ENCODE measurements around the gene MAML2.

Gene MAML2

GRCh38 chr11:96177146-96177545 is 165.8 kb downstream of the MAML2 start:
- no peak for DNase-seq

GRCh38 chr11:96173906-96174305 is 169.1 kb downstream of the MAML2 start:
- no peak for DNase-seq

GRCh38 chr11:96173422-96173821 is 169.6 kb downstream of the MAML2 start:
- DNase-seq, result no peak

- no peak for DNase-seq
Observed at GRCh38 chr11:96172604-96173003, 170.4 kb downstream of the MAML2 start.

GRCh38 chr11:96169250-96169649 is 173.7 kb downstream of the MAML2 start:
- DNase-seq, result no peak

- DNase-seq, result peak; percentile 23
Observed at GRCh38 chr11:96168623-96169022, 174.4 kb downstream of the MAML2 start.

GRCh38 chr11:96167787-96168186 is 175.2 kb downstream of the MAML2 start:
- no peak for DNase-seq

GRCh38 chr11:96167203-96167758 is 175.7 kb downstream of the MAML2 start:
- no peak for DNase-seq

GRCh38 chr11:96162816-96163499 is 180.0 kb downstream of the MAML2 start:
- DNase-seq, result no peak

GRCh38 chr11:96161307-96162089 is 181.5 kb downstream of the MAML2 start:
- DNase-seq, result no peak

- DNase-seq, result no peak
Observed at GRCh38 chr11:96160732-96161306, 182.2 kb downstream of the MAML2 start.

- DNase-seq, result no peak
Observed at GRCh38 chr11:96159968-96160367, 183.0 kb downstream of the MAML2 start.

- no peak for DNase-seq
Observed at GRCh38 chr11:96158126-96158525, 184.9 kb downstream of the MAML2 start.

- no peak for DNase-seq
Observed at GRCh38 chr11:96157517-96157873, 185.5 kb downstream of the MAML2 start.

- no peak for DNase-seq
Observed at GRCh38 chr11:96156379-96156722, 186.6 kb downstream of the MAML2 start.

GRCh38 chr11:96155627-96156378 is 187.2 kb downstream of the MAML2 start:
- DNase-seq, result peak; percentile 58

- no peak for DNase-seq
Observed at GRCh38 chr11:96154802-96155520, 188.0 kb downstream of the MAML2 start.

GRCh38 chr11:96152623-96153022 is 190.4 kb downstream of the MAML2 start:
- no peak for DNase-seq

GRCh38 chr11:96151501-96151900 is 191.5 kb downstream of the MAML2 start:
- DNase-seq, result no peak

GRCh38 chr11:96150609-96151008 is 192.4 kb downstream of the MAML2 start:
- no peak for DNase-seq

- no peak for DNase-seq
Observed at GRCh38 chr11:96149743-96150555, 193.0 kb downstream of the MAML2 start.
